ENCODE data around the gene B4GALNT3. TPM values are rescaled to one million over a fixed set of nuclear protein-coding genes. Genes with fewer than 3 reads are reported as not detected.
A peak's percentile ranks its signal among the peaks of the same experiment; 100 is the strongest.

The B4GALNT3 gene
- total RNA-seq, 1 experiment from 2014 or later = 23.3 TPM

GRCh38 chr12:546920-547845 is 87.4 kb downstream of the B4GALNT3 start:
- Histone ChIP-seq H3K27me3 (ENCODE audit: insufficient read depth, low read length) (no peaks in the 10 kb centered on the region), H3K4me1 (ENCODE audit: insufficient read depth, low read length) (no peaks in the 10 kb centered on the region), H2BK15ac (ENCODE audit: low read depth, low read length) (no peak overlapping the region), H3K4ac (ENCODE audit: low read depth, low read length) (no peak overlapping the region), H3K9me3 (ENCODE audit: control insufficient read depth, low read depth, low read length) (no peaks in the 10 kb centered on the region), H3K9ac (ENCODE audit: extremely low read depth, insufficient read length, low read length) (no peak overlapping the region), H3K27ac (ENCODE audit: insufficient read length, low read depth, low read length) (no peak overlapping the region), H4K5ac (ENCODE audit: insufficient read length, low read depth, low read length) (no peak overlapping the region), H4K8ac (replicated peaks; ENCODE audit: insufficient read length, low read depth, low read length) (no peak overlapping the region), H4K91ac (ENCODE audit: insufficient read length, low read depth, low read length) (no peak overlapping the region), H2BK120ac (ENCODE audit: low read depth, low read length, poor library complexity, severe bottlenecking) (no peak overlapping the region), H3K79me2 (ENCODE audit: insufficient read depth, low read length) (no peaks in the 10 kb centered on the region), H3K14ac (ENCODE audit: insufficient read depth, low read length) (no peak overlapping the region), H2AFZ (ENCODE audit: low read length) (no peak overlapping the region), H3K23me2 (ENCODE audit: insufficient read length, low read depth, low read length, poor library complexity, severe bottlenecking) (peaks cover 5% of the 10 kb centered on the region), H2BK12ac (ENCODE audit: insufficient read length, low read depth, low read length) (no peak overlapping the region), H4K20me1 (ENCODE audit: control insufficient read depth, insufficient read depth, insufficient read length) (no peaks in the 10 kb centered on the region), H3T11ph (ENCODE audit: low read length) (no peak overlapping the region), H3K23ac (ENCODE audit: insufficient read length, low read depth, low read length) (no peak overlapping the region), H2BK5ac (ENCODE audit: insufficient read length, low read length) (no peak overlapping the region), H3K56ac (ENCODE audit: insufficient read length, low read depth, low read length) (no peak overlapping the region), H2BK20ac (ENCODE audit: low read depth, low read length, poor library complexity, severe bottlenecking) (no peak overlapping the region), H3K18ac (ENCODE audit: insufficient read length, low read depth, low read length) (no peak overlapping the region), H2AK5ac (ENCODE audit: insufficient read length, low read length) (no peak overlapping the region), H3K4me2 (ENCODE audit: insufficient read depth, insufficient read length, low read length) (peak overlapping the region; percentile 42), H3K79me1 (ENCODE audit: insufficient read depth, low read depth, low read length, poor library complexity, severe bottlenecking) (no peaks in the 10 kb centered on the region)
- H3K27ac Mint-ChIP-seq = no peak overlapping the region; a peak in 1 of 7 replicates
- H3K36me3 Mint-ChIP-seq (ENCODE audit: insufficient read depth in 1 of 3, low read depth in 3 of 3) = peaks cover 4 to 35% (median 16%) of the 10 kb centered on the region in 3 experiments; a peak in 6 of 7 replicates
- no peaks in the 10 kb centered on the region; a peak in 1 of 5 replicates for H3K9me3 Mint-ChIP-seq
- H3K27me3 Mint-ChIP-seq (ENCODE audit: low read depth) = peaks cover 7% of the 10 kb centered on the region
- peak overlapping the region; percentile 35 to 68; a peak in 4 of 5 replicates for H3K4me3 Mint-ChIP-seq
- peak; percentile 84 for DNase-seq
- no CpG with 5 or more reads among the region's 44 CpGs for WGBS (ENCODE audit: extremely low coverage, insufficient read length, low lambda C conversion rate)
- TF ChIP-seq, protein P1, sequence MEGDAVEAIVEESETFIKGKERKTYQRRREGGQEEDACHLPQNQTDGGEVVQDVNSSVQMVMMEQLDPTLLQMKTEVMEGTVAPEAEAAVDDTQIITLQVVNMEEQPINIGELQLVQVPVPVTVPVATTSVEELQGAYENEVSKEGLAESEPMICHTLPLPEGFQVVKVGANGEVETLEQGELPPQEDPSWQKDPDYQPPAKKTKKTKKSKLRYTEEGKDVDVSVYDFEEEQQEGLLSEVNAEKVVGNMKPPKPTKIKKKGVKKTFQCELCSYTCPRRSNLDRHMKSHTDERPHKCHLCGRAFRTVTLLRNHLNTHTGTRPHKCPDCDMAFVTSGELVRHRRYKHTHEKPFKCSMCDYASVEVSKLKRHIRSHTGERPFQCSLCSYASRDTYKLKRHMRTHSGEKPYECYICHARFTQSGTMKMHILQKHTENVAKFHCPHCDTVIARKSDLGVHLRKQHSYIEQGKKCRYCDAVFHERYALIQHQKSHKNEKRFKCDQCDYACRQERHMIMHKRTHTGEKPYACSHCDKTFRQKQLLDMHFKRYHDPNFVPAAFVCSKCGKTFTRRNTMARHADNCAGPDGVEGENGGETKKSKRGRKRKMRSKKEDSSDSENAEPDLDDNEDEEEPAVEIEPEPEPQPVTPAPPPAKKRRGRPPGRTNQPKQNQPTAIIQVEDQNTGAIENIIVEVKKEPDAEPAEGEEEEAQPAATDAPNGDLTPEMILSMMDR (conservative IDR thresholded peaks at IDR 0.05) = peak; percentile 99
- peaks cover 6 to 12% of the 10 kb centered on the region in 2 experiments for H3K4me1 Mint-ChIP-seq

All from H9 (cell line).